Measurements from ENCODE around the gene ACSF2.

DNA sequence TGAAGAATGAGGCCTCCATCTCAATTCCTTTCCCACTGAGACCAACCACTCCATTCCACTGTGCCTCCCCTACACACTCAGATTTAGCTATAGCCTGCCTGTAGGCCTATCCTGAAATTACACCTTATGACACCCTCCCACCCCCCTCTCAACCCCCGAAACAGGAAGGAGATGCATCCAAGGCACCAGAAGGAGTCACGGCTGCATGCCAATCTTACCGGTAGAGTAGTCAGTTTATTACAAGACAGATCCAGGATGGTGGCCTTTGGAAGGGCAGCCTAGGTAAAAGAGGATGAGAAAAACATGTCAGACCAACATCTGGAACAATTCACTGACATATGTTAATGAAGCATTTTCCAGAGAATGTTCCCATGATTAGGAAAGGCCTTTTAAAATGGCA is 31.3 kb upstream of the ACSF2 start:
- TF ChIP-seq, protein P1, sequence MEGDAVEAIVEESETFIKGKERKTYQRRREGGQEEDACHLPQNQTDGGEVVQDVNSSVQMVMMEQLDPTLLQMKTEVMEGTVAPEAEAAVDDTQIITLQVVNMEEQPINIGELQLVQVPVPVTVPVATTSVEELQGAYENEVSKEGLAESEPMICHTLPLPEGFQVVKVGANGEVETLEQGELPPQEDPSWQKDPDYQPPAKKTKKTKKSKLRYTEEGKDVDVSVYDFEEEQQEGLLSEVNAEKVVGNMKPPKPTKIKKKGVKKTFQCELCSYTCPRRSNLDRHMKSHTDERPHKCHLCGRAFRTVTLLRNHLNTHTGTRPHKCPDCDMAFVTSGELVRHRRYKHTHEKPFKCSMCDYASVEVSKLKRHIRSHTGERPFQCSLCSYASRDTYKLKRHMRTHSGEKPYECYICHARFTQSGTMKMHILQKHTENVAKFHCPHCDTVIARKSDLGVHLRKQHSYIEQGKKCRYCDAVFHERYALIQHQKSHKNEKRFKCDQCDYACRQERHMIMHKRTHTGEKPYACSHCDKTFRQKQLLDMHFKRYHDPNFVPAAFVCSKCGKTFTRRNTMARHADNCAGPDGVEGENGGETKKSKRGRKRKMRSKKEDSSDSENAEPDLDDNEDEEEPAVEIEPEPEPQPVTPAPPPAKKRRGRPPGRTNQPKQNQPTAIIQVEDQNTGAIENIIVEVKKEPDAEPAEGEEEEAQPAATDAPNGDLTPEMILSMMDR (IDR thresholded peaks at IDR 0.05): no peak
- no peak for TF ChIP-seq POLR2A (IDR thresholded peaks at IDR 0.05)

Measured in tibial nerve (tissue), 3 donors.